Activated B cell treated with CpG ODN at 0.5 μM for 24 hours (primary cell): Measurements from ENCODE around the gene HOMER1. TPM values are rescaled to one million over a fixed set of nuclear protein-coding genes. Genes with fewer than 3 reads are reported as not detected.

Source experiments
- ATAC-seq: fragments of 200-7000 bp; cut with Tn5 transposase; one replicate; pipeline ENCODE4 v1.10.0; 2021; ENCODE audit warnings: low read depth, mild to moderate bottlenecking, moderate library complexity
- CTCF ChIA-PET: fragments of 350-600 bp; sonication (Branson Sonifier 250); formaldehyde crosslinking; loops from one replicate; lab custom pipeline; 2021; ENCODE audit warnings: antibody characterized with exemption; lab: Charles Lee
- POLR2A ChIA-PET: fragments of 350-600 bp; sonication (Branson Sonifier 250); formaldehyde crosslinking; loops from one replicate; lab custom pipeline; 2021; ENCODE audit warnings: antibody characterized with exemption; lab: Charles Lee
- DNase-seq: peaks from one replicate; pipeline ENCODE4 v3.0.0; 2022
- H3K27ac Mint-ChIP-seq: one replicate; pipeline ENCODE4 v1.8.0; 2020; ENCODE audit warnings: mixed read lengths
- H3K27me3 Mint-ChIP-seq: one replicate; pipeline ENCODE4 v1.8.0; 2021; ENCODE audit warnings: mixed read lengths
- H3K36me3 Mint-ChIP-seq: one replicate; pipeline ENCODE4 v1.8.0; 2021; ENCODE audit warnings: low read depth, mixed read lengths
- H3K4me1 Mint-ChIP-seq: one replicate; pipeline ENCODE4 v1.8.0; 2021; ENCODE audit warnings: mixed read lengths
- H3K4me3 Mint-ChIP-seq: one replicate; pipeline ENCODE4 v1.8.0; 2020; ENCODE audit warnings: mild to moderate bottlenecking, mixed read lengths
- H3K9me3 Mint-ChIP-seq: one replicate; pipeline ENCODE4 v1.8.0; 2020; ENCODE audit warnings: mixed read lengths
- intact Hi-C: fragments of 100-400 bp; cut with micrococcal nuclease; formaldehyde crosslinking; loops from one replicate; pipeline ENCODE4 v1.15.1; 2024
- total RNA-seq: library from RNA; stranded (reverse); gene quantifications from 2 replicates; pipeline ENCODE4 v1.2.3, GENCODE V29; 2022
- TF ChIP-seq, protein P1 (sequence below): fragments of 200-600 bp; IDR thresholded peaks from one replicate; pipeline ENCODE4 v1.8.0; 2022; ENCODE audit warnings: antibody characterized with exemption, mild to moderate bottlenecking

HOMER1 gene
- total RNA-seq, 1 donor from 2014 or later: 3.2 TPM

DNA sequence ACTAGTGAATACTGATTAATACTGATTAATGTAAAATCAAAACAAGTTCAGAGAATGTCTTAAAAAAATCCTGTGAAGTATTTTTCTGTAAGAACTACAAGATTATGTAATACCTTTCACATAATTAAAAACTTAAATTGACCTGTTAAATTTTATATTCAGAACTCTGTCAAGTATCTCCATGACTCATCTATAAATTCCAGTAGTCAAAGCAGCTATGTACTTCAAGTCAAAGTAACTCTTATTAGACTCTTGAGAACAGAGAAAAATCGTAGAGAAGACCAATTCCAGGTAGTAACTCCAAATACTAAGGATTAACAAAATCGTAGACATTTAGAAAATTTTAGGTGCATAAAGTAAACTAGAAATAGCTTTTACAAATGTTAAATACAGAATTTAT is 77.1 kb downstream of the HOMER1 start:
- DNase-seq (no peak), ATAC-seq (no peak)
- TF ChIP-seq, protein P1, sequence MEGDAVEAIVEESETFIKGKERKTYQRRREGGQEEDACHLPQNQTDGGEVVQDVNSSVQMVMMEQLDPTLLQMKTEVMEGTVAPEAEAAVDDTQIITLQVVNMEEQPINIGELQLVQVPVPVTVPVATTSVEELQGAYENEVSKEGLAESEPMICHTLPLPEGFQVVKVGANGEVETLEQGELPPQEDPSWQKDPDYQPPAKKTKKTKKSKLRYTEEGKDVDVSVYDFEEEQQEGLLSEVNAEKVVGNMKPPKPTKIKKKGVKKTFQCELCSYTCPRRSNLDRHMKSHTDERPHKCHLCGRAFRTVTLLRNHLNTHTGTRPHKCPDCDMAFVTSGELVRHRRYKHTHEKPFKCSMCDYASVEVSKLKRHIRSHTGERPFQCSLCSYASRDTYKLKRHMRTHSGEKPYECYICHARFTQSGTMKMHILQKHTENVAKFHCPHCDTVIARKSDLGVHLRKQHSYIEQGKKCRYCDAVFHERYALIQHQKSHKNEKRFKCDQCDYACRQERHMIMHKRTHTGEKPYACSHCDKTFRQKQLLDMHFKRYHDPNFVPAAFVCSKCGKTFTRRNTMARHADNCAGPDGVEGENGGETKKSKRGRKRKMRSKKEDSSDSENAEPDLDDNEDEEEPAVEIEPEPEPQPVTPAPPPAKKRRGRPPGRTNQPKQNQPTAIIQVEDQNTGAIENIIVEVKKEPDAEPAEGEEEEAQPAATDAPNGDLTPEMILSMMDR: no peak
- intact Hi-C loops: no loop called here
- Mint-ChIP-seq H3K9me3 (no peaks in the 10 kb centered on the region), H3K4me1 (peaks cover 2% of the 10 kb centered on the region), H3K27ac (no peak overlapping the region), H3K4me3 (no peak overlapping the region), H3K27me3 (no peaks in the 10 kb centered on the region), H3K36me3 (no peaks in the 10 kb centered on the region)
- ChIA-PET CTCF (no interaction called here), POLR2A (no interaction called here)

DNA sequence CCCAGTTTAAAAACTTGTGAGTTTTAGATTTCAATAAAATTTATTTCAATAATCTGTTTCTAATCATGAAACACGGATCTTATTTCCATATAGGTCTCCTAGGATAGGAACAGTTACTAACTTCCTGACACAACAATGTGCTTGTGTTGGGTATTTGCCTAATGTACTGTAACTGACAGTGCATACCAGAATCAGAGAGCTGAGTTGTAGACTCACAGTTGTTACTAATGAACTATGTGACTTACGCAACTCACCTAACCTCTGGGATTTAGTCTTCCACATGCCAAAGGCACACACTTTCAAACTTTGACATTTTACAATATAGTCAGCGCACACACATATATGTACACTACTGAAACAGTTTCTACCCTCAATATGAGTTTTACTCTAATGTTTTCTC is 77.7 kb downstream of the HOMER1 start:
- DNase-seq (no peak), ATAC-seq (no peak)
- ChIA-PET POLR2A (no interaction called here), CTCF (interaction anchor here (0.7 kb wide), 1 partner anchor 142 kb away, joined by 3 read pairs; no protein-coding TSS in a partner anchor)
- no peak overlapping the region for H3K27ac Mint-ChIP-seq
- H3K4me1 Mint-ChIP-seq: peaks cover 1% of the 10 kb centered on the region
- no peaks in the 10 kb centered on the region for H3K9me3 Mint-ChIP-seq
- H3K4me3 Mint-ChIP-seq: no peak overlapping the region
- TF ChIP-seq, protein P1: no peak
- intact Hi-C loops: no loop called here
- no peaks in the 10 kb centered on the region for H3K36me3 Mint-ChIP-seq
- H3K27me3 Mint-ChIP-seq: no peaks in the 10 kb centered on the region

DNA sequence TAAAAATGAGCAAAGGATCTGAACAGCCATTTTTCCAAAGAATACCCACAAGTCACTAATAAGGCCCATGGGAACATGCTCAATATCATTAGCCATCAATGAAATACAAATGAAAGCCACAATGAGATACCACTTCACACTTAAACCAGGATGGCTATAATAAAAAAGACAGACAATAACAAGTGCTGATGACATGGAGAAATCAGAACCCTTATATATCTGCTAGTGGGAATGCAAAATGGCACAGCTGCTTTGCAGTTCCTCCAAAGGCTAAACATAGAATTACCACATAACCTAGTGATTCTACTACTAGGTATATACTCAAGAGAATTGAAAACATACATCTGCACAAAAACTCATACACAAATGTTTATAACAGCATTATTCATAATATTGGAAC is 83.7 kb downstream of the HOMER1 start:
- CTCF ChIA-PET: no interaction called here
- ATAC-seq (no peak), DNase-seq (no peak)
- Mint-ChIP-seq H3K27ac (no peak overlapping the region), H3K4me3 (no peak overlapping the region), H3K4me1 (no peaks in the 10 kb centered on the region), H3K27me3 (no peaks in the 10 kb centered on the region), H3K9me3 (no peaks in the 10 kb centered on the region), H3K36me3 (no peaks in the 10 kb centered on the region)
- POLR2A ChIA-PET: no interaction called here
- TF ChIP-seq, protein P1: no peak
- intact Hi-C loops: no loop called here

DNA sequence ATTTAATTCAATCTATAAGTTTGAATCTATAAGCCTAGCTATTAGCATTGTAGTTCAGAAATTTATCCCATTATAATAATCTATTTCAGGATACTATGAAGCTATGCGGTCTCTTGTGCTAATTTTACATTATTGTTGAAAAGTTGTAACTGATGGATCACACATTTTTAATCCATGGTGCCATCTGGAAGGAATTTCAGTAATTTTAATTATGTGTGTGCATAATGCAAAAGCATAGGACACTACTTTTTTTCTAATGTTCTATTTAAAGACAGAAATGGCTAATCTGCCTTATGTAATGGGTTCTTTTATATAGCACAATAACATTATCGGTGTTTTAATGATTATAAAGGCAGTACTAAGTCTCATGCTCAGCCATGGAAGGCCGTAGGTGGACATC is 90.6 kb downstream of the HOMER1 start:
- TF ChIP-seq, protein P1: no peak
- no peak for ATAC-seq
- intact Hi-C loops: no loop called here
- H3K4me1 Mint-ChIP-seq: no peaks in the 10 kb centered on the region
- H3K9me3 Mint-ChIP-seq: no peaks in the 10 kb centered on the region
- H3K27ac Mint-ChIP-seq: no peak overlapping the region
- ChIA-PET POLR2A (no interaction called here), CTCF (no interaction called here)
- no peaks in the 10 kb centered on the region for H3K36me3 Mint-ChIP-seq
- no peaks in the 10 kb centered on the region for H3K27me3 Mint-ChIP-seq
- H3K4me3 Mint-ChIP-seq: no peak overlapping the region
- no peak for DNase-seq

DNA sequence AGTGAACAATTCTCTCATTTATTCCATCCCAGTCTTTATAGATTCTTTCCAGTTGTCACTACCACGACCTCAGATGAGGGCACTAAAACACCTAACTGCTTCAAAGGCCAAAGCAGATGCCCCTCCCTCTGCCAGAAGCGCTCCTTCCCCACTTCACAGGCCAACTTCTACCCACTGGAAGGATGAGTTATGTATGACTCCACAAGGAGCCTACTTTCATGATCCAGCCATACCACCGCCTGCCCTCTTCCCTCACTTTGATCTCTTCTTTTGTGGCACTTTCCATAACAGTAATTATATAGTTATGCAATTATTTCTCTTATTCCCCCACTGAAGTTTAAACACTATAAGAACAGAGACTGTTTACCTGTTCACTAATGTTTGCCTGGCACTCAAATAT is 93.7 kb downstream of the HOMER1 start:
- H3K27me3 Mint-ChIP-seq: no peaks in the 10 kb centered on the region
- H3K36me3 Mint-ChIP-seq: no peaks in the 10 kb centered on the region
- CTCF ChIA-PET: no interaction called here
- ATAC-seq: no peak
- no peak overlapping the region for H3K27ac Mint-ChIP-seq
- DNase-seq: no peak
- TF ChIP-seq, protein P1: no peak
- no peaks in the 10 kb centered on the region for H3K9me3 Mint-ChIP-seq
- intact Hi-C loops: no loop called here
- peaks cover 6% of the 10 kb centered on the region for H3K4me1 Mint-ChIP-seq
- no peak overlapping the region for H3K4me3 Mint-ChIP-seq
- POLR2A ChIA-PET: no interaction called here
